Muscle layer of colon (tissue), 2 donors: ENCODE data around the gene DRAP1.
"Not testable (repeated sequence)": the region's sequence is repeated elsewhere in the genome, so short reads cannot be mapped to it uniquely, and the experiment has no call there.

Experiments used
- H3K27ac ChIP-seq: one replicate; pipeline ENCODE4 v1.7.0; 2013; ENCODE audit warnings: low read depth, mild to moderate bottlenecking, low read length, moderate library complexity
- H3K27me3 ChIP-seq, 2 donors: one replicate each; pipeline ENCODE4 v1.7.0; 2013; ENCODE audit warnings: low read length in 2 of 2, mild to moderate bottlenecking in 2 of 2; ENCODE audit not compliant: insufficient read depth in 2 of 2, control insufficient read depth in 1 of 2
- H3K36me3 ChIP-seq: one replicate; pipeline ENCODE4 v1.7.0; 2013; ENCODE audit warnings: mild to moderate bottlenecking, low read length; ENCODE audit not compliant: insufficient read depth
- H3K4me1 ChIP-seq: one replicate; pipeline ENCODE4 v1.7.0; 2013; ENCODE audit warnings: mild to moderate bottlenecking, low read length; ENCODE audit not compliant: insufficient read depth
- H3K4me3 ChIP-seq, 2 donors: one replicate each; pipeline ENCODE4 v1.7.0; 2013; ENCODE audit warnings: low read length in 2 of 2, low read depth in 1 of 2, mild to moderate bottlenecking in 1 of 2, moderate library complexity in 1 of 2
- H3K9ac ChIP-seq: one replicate; pipeline ENCODE4 v1.7.0; 2013; ENCODE audit warnings: low read length
- H3K9me3 ChIP-seq: one replicate; pipeline ENCODE4 v1.7.0; 2013; ENCODE audit warnings: mild to moderate bottlenecking, low read length
- donor health status: abdominal sarcoma.
- donor health status: Adenocarcinoma of cecum.

The DRAP1 gene

DNA sequence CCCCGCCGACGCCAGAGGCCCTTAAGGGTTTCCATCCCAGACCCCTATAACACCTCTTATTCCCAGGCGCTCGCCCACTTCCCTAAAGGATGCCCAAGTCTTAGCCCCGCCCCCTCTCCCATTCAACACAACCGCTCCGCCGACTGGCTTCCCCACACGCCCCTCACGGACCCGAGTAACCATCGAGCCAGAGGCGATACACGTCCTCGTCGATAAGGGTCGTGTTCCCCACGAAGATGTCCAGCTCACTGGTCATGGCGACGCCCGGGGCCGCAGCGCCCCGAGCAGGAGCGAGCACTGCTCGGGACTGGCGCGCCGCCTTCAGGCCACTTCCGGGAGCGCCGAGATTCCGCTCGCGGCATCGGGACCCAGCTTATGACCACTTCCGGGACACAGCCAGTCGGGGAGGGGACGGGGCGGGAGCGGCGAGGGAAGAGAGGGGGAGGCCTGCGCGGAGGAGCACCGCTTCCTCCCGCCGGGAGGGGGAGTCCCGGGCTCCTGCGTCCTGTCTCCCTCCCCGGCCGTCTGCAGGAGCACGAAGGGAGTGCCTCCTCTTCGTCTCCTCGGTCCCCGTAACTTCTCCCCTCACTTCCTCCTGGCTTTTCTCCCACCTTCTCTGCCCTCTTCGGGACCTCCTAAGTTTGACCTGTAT is 30.9 kb upstream of the DRAP1 start, which contains the start of gene FIBP:
TSS of gene FIBP (minus strand) at position 309 of the 652 bp plus-strand sequence. CDS start at position 256, 53 bp downstream.
- no peaks in the 10 kb centered on the region for H3K9me3 ChIP-seq
- peaks cover 56% of the 10 kb centered on the region for H3K4me1 ChIP-seq
- peaks cover 31% of the 10 kb centered on the region for H3K36me3 ChIP-seq
- peak within 1 kb of the TSS; percentile 99 for H3K27ac ChIP-seq
- H3K27me3 ChIP-seq = no peaks in the 10 kb centered on the region
- peak within 1 kb of the TSS; percentile 52 to 84 for H3K4me3 ChIP-seq
- H3K9ac ChIP-seq = peak within 1 kb of the TSS; percentile 92

DNA sequence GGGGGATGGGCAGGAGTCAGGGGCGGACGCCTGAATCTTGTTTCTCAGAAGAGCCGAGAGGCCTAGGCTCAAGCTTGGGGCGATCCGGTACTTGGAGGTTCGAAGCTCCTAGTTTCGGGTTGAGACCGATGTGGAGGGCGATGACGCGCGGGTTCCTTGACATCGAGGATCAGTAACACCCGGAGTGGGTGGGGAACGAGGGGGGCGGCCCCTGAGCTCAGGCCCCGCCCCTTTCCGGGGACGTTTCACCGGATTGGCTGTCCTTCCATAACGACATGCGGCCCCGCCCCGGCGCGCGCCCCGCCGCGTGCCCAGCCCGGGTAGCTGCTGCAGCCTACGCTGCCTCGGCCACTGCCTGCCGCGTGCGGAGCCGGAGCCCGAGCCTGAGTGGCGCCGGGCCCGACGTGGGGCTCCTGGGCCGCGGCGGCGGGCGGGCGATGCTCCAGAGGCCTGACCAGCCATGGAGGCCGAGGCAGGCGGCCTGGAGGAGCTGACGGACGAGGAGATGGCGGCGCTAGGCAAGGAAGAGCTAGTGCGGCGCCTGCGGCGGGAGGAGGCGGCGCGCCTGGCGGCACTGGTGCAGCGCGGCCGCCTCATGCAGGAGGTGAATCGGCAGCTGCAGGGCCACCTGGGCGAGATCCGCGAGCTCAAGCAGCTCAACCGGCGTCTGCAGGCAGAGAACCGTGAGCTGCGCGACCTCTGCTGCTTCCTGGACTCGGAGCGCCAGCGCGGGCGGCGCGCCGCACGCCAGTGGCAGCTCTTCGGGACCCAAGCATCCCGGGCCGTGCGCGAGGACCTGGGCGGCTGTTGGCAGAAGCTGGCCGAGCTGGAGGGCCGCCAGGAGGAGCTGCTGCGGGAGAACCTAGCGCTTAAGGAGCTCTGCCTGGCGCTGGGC is 28.7 kb upstream of the DRAP1 start, which contains the start of gene CCDC85B:
TSS of gene CCDC85B (plus strand) at position 350 of the 895 bp plus-strand sequence. CDS start at position 461, 111 bp downstream.
- Histone ChIP-seq H3K4me3 (peak within 1 kb of the TSS; percentile 74 to 94), H3K36me3 (peaks cover 14% of the 10 kb centered on the region), H3K27me3 (no peaks in the 10 kb centered on the region), H3K9me3 (no peaks in the 10 kb centered on the region), H3K27ac (peak within 1 kb of the TSS; percentile 99), H3K9ac (peak within 1 kb of the TSS; percentile 92), H3K4me1 (peaks cover 51% of the 10 kb centered on the region)

DNA sequence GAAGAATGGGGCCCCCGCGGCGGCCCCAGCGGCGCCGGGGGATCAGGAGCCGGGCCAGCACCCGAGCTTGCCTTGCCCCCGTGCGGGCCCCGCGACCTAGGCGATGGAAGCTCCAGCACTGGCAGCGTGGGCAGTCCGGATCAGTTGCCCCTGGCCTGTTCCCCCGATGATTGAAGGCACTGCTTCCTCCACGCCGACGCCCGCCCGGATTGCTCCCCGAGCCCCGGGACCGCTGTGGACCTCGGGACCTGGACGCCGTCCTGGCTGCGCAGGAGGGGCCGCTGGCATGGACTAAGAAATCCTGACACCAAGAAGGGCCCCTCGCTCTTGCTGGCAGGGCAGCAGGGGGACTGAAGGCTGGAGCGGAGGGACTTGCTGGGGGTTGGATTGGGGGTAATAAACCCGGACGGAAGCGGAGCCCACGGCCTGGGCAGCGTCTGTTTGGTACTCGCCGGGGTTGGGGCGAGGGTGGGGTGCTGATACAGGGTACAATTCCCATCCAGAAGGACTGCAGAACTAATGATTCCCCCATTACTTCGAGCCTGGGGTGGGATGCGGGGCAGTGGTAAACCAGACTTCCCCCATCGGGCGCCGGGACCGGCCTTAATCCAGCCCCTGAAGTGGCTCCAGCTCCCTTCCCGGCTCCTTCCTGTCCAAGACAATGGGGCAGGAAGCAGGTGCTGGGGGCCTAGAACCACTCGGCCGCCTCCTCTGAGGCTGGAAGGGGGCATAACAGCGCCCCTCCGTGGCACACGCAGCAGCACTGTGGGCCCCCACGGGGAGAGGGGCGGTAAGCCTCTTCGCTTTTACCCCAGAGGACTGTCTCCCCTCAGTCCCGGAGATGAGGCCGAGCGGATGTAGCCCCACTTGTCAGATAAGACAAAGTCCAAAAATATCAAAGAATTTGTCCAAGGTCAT is 27.7 kb upstream of the DRAP1 start:
- Histone ChIP-seq H3K4me3 (peak overlapping the region; percentile 74 to 94), H3K4me1 (peaks cover 51% of the 10 kb centered on the region), H3K27me3 (no peaks in the 10 kb centered on the region), H3K27ac (peak overlapping the region; percentile 99), H3K36me3 (peaks cover 4% of the 10 kb centered on the region), H3K9me3 (no peaks in the 10 kb centered on the region), H3K9ac (peak overlapping the region; percentile 65)

DNA sequence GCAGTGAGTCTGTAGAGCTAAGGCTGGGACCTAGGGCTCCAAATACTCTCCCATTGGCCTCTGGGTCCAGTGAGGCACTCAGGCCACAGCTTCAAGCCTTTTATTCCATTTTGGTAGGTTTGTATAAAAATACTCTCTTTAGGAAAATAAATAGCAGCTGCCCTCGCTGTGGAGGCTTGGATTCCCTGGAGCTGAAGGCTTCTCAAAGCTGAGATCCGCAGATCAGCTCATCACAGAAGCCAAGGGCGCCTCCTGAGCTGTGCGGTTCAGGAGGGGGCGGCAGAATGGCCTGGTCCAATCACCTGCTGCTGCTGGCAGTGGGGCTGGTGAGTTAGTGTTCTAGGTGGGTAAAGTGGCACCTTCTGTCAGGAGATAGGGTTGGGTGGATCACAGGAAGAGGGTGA is 27.1 kb upstream of the DRAP1 start:
- H3K27me3 ChIP-seq, H3K9me3 ChIP-seq, H3K36me3 ChIP-seq: not testable (repeated sequence)
- Histone ChIP-seq H3K9ac (peak overlapping the region; percentile 65), H3K4me3 (peak overlapping the region; percentile 74 to 94), H3K27ac (peak overlapping the region; percentile 99), H3K4me1 (peaks cover 46% of the 10 kb centered on the region)

DNA sequence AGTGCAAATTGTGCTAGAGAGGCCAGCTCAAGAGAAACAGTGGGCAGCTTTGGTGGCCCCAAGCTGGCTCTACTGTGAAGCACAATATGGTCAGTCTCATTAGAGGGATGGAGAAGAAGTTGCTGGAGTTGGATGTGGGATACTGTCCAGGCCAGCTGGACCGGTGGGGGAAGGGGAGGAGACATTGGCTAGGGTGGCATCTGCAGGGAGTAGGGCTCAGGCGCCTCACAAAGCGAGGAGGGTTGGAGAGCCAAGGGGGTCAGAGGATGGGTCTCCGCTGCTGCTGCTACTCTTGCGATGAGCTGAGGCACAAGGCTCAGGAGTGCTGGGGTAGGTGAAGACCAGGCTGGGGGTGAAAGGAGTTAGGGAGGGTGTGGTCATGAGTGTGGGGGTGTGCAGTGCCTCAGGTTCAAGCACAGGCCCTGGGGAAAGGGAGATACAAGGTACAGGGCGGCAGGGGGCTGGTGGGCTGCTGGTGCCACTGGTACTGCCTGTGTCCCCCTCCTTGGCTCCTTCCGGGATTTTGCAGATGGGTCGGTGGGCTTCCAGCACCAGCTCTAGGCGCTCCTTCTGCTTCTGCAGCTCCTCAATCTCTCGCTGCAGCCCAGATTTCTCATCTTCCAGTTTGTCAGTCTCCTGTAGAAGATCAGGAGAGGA is 26.4 kb upstream of the DRAP1 start:
- H3K27me3 ChIP-seq = no peaks in the 10 kb centered on the region
- H3K27ac ChIP-seq = peak overlapping the region; percentile 99
- no peaks in the 10 kb centered on the region for H3K9me3 ChIP-seq
- H3K36me3 ChIP-seq = no peaks in the 10 kb centered on the region
- H3K9ac ChIP-seq = no peak overlapping the region
- peaks cover 39% of the 10 kb centered on the region for H3K4me1 ChIP-seq
- no peak overlapping the region for H3K4me3 ChIP-seq

DNA sequence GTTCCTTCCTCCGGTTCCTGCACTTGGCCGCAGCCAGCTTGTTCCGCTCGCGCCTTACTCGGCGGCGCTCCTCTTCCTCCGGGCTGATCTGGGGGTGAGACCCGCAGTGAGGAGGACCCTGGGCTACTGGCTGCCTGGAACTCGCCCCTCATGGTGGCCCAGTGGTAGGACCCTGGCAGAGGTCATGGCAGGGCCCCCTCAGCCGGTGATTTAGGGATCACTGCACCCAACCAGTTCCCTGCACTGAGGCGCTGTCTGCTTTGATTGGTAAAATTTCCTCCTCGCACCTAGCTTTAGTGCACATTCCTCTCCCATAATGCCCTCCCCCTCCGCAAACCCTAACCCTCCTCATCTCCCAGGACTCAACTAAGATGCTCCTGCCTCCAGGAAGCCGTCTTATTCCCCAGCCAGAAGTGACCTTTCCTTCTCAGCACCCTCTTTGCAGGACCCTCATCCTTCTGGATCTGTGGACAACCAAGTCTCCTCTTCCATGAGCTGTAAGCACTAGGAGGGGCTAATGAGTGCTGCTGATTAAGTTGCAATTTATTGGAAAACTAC is 25.1 kb upstream of the DRAP1 start:
- H3K36me3 ChIP-seq = no peaks in the 10 kb centered on the region
- H3K9me3 ChIP-seq = no peaks in the 10 kb centered on the region
- peaks cover 2 to 7% of the 10 kb centered on the region in 2 donors for H3K27me3 ChIP-seq
- H3K4me3 ChIP-seq = peak overlapping the region in 1 of 2 donors; percentile 27
- peak overlapping the region; percentile 25 for H3K9ac ChIP-seq
- H3K27ac ChIP-seq = peak overlapping the region; percentile 90
- peaks cover 32% of the 10 kb centered on the region for H3K4me1 ChIP-seq

DNA sequence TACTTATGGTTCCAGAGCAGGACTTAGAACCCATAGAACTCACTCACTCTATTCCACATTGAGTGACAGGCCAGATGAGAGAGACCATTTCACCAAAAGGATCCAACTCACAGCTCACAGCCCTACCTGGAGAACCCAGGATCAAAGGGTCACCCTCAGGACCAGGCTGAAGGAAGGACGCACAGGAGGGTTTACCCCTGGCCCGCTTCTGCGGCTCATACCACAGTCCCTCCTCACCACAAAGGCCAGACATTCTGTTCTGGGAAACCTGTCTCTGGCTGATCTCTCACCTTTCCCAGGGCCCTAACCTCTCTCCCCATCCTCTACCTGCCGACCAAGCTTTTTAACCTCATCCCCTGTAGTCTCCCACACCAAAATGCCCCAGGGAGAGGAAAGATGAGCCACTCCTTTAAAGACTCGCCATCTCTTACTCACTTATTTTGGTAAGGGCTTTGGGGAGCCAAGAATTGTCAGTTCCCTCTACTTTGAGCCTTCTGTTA is 23.7 kb upstream of the DRAP1 start:
- no peak overlapping the region for H3K27ac ChIP-seq
- no peaks in the 10 kb centered on the region for H3K9me3 ChIP-seq
- H3K4me1 ChIP-seq = peaks cover 21% of the 10 kb centered on the region
- H3K27me3 ChIP-seq = peaks cover 7 to 8% of the 10 kb centered on the region in 2 donors
- no peak overlapping the region for H3K9ac ChIP-seq
- no peak overlapping the region for H3K4me3 ChIP-seq
- no peaks in the 10 kb centered on the region for H3K36me3 ChIP-seq

DNA sequence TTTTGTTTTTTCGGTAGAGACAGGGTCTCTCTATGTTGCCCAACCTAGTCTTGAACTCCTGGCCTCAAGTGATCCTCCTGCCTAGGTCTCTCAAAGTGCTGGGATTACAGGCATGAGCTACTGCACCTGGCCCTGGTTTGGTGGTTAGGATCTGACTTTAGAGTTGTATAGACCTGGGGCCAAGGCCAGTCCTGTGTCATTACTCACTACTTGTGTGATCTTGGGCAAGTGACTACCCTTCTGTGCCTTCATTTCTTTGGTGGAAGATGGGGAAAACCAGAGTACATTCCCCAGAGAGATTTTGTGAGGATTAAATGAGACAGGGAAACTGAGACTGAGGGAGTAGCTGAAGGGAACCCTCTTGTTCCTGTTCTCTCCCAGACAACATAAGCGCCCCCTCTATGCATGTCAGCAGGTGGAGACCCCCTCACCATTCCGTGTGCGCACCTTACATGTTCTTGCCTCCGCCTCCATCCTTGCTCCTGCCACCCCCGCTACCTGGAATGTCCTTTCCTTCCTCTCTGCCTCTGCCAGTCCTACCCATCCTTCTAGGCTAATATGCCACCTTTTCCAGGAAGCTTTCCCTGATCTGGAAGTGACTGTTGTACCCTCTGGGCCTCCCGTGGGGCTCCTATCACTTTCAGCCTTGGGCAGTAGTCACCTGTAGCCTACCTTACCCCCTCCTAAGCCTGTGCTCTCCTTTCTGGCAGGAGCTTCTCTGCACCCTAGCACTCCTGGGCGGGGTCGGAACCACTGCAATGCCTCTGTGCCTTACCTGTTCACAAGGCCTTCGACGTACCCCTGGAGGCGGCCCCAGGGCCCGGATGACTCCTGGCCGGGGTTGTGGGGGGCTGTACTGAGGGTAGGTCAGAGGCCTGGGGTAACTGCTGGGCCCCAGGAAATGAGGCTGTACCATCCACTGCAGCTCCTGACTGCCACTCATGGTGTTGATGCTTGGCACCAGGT is 22.9 kb upstream of the DRAP1 start:
- no peak overlapping the region for H3K4me3 ChIP-seq
- H3K4me1 ChIP-seq = peaks cover 25% of the 10 kb centered on the region
- H3K27me3 ChIP-seq = peaks cover 7 to 8% of the 10 kb centered on the region in 2 donors
- no peak overlapping the region for H3K27ac ChIP-seq
- H3K9ac ChIP-seq = no peak overlapping the region
- H3K9me3 ChIP-seq = no peaks in the 10 kb centered on the region
- no peaks in the 10 kb centered on the region for H3K36me3 ChIP-seq

DNA sequence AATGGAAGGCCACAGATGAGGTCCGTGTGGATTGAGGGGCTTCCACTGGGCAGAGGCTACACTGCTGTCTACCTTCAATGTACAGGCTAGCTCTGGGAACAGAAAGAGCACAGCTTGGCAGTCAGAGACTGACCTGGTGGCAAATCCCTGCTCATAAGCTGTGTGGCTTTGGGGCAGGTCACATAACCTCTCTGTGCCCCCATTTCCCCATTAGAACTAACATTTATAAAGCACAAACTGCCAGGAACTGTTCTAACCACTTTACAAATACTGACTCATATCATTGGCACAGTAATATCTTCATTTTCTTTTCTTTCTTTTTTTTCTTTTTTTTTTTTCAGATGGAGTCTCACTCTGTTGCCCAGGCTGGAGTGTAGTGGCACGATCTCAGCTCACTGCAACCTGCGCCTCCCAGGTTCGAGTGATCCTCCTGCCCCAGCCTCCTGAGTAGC is 22.2 kb upstream of the DRAP1 start:
- H3K27ac ChIP-seq = no peak overlapping the region
- H3K4me1 ChIP-seq = peaks cover 21% of the 10 kb centered on the region
- H3K9me3 ChIP-seq = no peaks in the 10 kb centered on the region
- no peaks in the 10 kb centered on the region for H3K36me3 ChIP-seq
- H3K27me3 ChIP-seq = peaks cover 7 to 8% of the 10 kb centered on the region in 2 donors
- H3K9ac ChIP-seq = no peak overlapping the region
- no peak overlapping the region for H3K4me3 ChIP-seq
